GM12891 (cell line): ENCODE results near the gene MYH15.

Source experiments
- PAX5 ChIP-seq: IDR thresholded peaks from 2 replicates; pipeline ENCODE4 v1.6.1; 2011; ENCODE audit warnings: low read length, moderate library complexity, mild to moderate bottlenecking; ENCODE audit not compliant: insufficient read depth, severe bottlenecking
- POLR2A ChIP-seq: IDR thresholded peaks from 2 replicates; pipeline ENCODE4 v1.6.1; 2011; ENCODE audit warnings: low read depth, low read length, control low read depth
- POLR2AphosphoS5 ChIP-seq: IDR thresholded peaks from 2 replicates; pipeline ENCODE4 v1.6.1; 2011; ENCODE audit warnings: low read depth, low read length, control low read depth
- POU2F2 ChIP-seq: IDR thresholded peaks from 2 replicates; pipeline ENCODE4 v1.6.1; 2011; ENCODE audit warnings: low read depth, mild to moderate bottlenecking, control low read depth, low read length, moderate library complexity
- SPI1 ChIP-seq: IDR thresholded peaks from 2 replicates; pipeline ENCODE4 v1.6.1; 2011; ENCODE audit warnings: low read depth, low read length, control low read depth
- TAF1 ChIP-seq: IDR thresholded peaks from 2 replicates; pipeline ENCODE4 v1.6.1; 2011; ENCODE audit warnings: low read depth, low read length, control low read depth

DNA sequence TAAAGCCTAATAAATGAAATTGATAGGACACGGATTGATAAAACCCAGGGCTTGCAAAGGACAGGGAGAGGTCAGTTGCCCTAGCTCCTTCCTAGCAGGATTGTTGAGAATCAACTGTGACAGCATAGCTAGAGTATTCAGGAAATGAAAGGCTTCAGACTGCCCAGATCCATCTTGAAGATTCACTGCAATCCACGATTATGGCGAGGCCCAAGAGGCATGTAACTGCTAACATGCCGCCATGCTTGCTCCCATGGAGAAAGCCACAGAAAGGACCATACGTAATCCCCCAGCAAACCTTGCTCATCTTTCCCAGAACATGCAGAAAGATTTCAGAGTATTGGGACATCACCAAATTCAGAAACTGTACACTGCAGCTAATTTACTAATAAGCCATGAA lies 41.3 kb downstream of the MYH15 start:
- TF ChIP-seq TAF1 (no peak), POLR2A (no peak), POLR2AphosphoS5 (no peak), SPI1 (no peak), PAX5 (no peak), POU2F2 (no peak)
